Cardiac muscle cell (in vitro differentiated cells and primary cell): ENCODE data around the gene RGL4. TPM values are rescaled to one million over a fixed set of nuclear protein-coding genes. Genes with fewer than 3 reads are reported as not detected.

Experiments used
- DNase-seq, 2 donors: peaks; one replicate each; pipeline versions ENCODE4 v3.0.0 to v3.0.0-alpha.2; 2010 to 2017; ENCODE audit warnings: low read depth in 1 of 2, low spot score in 1 of 2
- H3K27ac ChIP-seq: fragments of 200-600 bp; sonication (generic); 2 replicates; pipeline ENCODE4 v1.5.1; 2016
- H3K27me3 ChIP-seq: fragments of 200-600 bp; sonication (generic); 2 replicates; pipeline ENCODE4 v1.6.0; 2016; ENCODE audit warnings: control low read depth
- H3K36me3 ChIP-seq: fragments of 200-600 bp; sonication (generic); 2 replicates; pipeline ENCODE4 v1.5.1; 2016; ENCODE audit warnings: control low read depth
- H3K4me1 ChIP-seq: fragments of 200-600 bp; sonication (generic); 2 replicates; pipeline ENCODE4 v1.8.1; 2017; ENCODE audit warnings: low read depth, mild to moderate bottlenecking, mixed run types
- H3K4me3 ChIP-seq: fragments of 200-600 bp; sonication (generic); 2 replicates; pipeline ENCODE4 v1.5.1; 2016; ENCODE audit warnings: mild to moderate bottlenecking
- H3K9me3 ChIP-seq: fragments of 200-600 bp; sonication (generic); 2 replicates; pipeline ENCODE4 v1.5.1; 2017; ENCODE audit warnings: low read depth, mild to moderate bottlenecking, control low read depth
- polyA plus RNA-seq: library from polyadenylated mRNA; unstranded; fragments of >200 nt; fragmentation: Nextera tagmentation; extraction: Ambion mirVana; gene quantifications from 2 replicates; pipeline ENCODE4 v1.2.1, GENCODE V29; 2016
- total RNA-seq: library from RNA; depleted of rRNA; stranded (reverse); fragments of >200 nt; gene quantifications from 2 replicates; pipeline ENCODE4 v1.2.3, GENCODE V29; 2016
- TF ChIP-seq, protein P1 (sequence below): IDR thresholded peaks from 2 replicates; pipeline ENCODE4 v1.5.1; 2012; ENCODE audit warnings: low read depth, mild to moderate bottlenecking, low read length

RGL4 gene
- total and polyA plus RNA-seq, 2 experiments from 2014 or later, result 1.5 TPM; not detected in 1

DNA sequence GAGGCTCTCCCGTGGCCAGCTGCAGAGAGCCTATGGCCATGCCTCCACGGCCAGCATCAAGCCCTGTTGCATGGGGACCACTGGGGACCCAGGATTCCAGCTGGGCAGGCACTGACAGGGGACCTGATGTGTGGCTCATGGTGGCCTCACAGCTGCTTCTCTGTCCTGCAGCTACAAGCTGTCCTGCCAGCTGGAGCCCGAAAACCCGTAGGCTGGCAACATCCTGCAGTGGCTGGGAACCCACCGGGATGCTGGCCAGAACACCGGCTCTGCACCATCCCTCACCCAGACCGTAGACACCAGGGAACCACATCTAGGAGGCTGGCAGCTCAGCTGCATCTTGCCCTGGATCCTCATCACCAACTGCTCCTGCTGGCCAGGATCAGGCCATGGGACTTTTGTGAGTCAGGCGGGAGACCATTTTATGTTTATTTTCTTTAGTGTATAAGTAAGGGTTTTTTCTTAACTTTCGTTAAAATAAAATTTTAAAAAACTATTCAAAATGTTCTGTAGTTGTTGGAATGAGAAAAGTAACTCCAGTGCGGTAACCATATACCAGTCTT is 7.9 kb downstream of the RGL4 start:
- no peaks in the 10 kb centered on the region for H3K9me3 ChIP-seq
- H3K27me3 ChIP-seq, result no peaks in the 10 kb centered on the region
- DNase-seq, result no peak
- no peaks in the 10 kb centered on the region for H3K4me1 ChIP-seq
- no peak overlapping the region for H3K27ac ChIP-seq
- TF ChIP-seq, protein P1, sequence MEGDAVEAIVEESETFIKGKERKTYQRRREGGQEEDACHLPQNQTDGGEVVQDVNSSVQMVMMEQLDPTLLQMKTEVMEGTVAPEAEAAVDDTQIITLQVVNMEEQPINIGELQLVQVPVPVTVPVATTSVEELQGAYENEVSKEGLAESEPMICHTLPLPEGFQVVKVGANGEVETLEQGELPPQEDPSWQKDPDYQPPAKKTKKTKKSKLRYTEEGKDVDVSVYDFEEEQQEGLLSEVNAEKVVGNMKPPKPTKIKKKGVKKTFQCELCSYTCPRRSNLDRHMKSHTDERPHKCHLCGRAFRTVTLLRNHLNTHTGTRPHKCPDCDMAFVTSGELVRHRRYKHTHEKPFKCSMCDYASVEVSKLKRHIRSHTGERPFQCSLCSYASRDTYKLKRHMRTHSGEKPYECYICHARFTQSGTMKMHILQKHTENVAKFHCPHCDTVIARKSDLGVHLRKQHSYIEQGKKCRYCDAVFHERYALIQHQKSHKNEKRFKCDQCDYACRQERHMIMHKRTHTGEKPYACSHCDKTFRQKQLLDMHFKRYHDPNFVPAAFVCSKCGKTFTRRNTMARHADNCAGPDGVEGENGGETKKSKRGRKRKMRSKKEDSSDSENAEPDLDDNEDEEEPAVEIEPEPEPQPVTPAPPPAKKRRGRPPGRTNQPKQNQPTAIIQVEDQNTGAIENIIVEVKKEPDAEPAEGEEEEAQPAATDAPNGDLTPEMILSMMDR, result no peak
- H3K36me3 ChIP-seq, result no peaks in the 10 kb centered on the region
- H3K4me3 ChIP-seq, result no peak overlapping the region

DNA sequence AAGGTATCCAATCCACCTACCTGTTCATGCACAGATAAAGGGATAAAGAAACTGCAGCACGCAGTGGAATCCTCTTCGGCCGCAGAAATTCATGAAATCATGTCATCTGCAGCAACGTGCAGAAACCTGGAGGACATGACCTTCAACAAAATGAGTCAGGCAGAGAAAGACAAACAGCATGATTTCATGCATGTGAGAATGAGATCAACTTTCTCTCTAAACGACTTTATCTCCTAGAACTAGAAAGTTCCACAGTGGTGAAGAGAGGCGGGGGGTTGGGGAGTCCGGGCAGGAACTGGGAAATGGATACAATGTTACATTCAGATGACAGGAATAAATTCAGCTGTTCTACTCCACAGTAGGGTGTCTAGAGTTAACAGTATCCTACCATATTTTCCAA is 9.9 kb downstream of the RGL4 start:
- TF ChIP-seq, protein P1, result no peak
- no peaks in the 10 kb centered on the region for H3K36me3 ChIP-seq
- no peaks in the 10 kb centered on the region for H3K27me3 ChIP-seq
- H3K4me3 ChIP-seq, result no peak overlapping the region
- H3K9me3 ChIP-seq, result no peaks in the 10 kb centered on the region
- peak in 1 of 2 donors; percentile 17 for DNase-seq
- no peak overlapping the region for H3K27ac ChIP-seq
- H3K4me1 ChIP-seq, result no peaks in the 10 kb centered on the region

DNA sequence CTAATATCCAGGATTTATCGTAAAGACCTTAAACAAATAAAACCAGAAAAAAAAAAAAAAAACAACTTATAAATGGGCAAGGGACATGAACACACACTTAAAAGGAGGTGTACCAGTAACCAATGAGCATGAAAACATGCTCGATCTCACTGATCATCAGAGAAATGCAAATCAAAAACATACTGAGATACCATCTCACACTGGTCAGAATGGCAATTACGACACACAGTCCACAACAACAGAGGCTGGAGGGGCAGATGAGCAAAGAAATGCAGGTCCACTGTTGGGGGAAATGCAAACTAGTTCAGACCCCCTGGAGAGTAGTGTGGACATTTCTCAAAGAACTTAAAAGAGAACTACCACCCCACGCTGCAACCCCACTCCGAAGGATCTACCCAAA is 13.2 kb downstream of the RGL4 start:
- no peak overlapping the region for H3K27ac ChIP-seq
- no peak for DNase-seq
- H3K27me3 ChIP-seq, result no peaks in the 10 kb centered on the region
- no peaks in the 10 kb centered on the region for H3K4me1 ChIP-seq
- TF ChIP-seq, protein P1, result no peak
- H3K36me3 ChIP-seq, result peaks cover 21% of the 10 kb centered on the region
- no peak overlapping the region for H3K4me3 ChIP-seq
- no peaks in the 10 kb centered on the region for H3K9me3 ChIP-seq

DNA sequence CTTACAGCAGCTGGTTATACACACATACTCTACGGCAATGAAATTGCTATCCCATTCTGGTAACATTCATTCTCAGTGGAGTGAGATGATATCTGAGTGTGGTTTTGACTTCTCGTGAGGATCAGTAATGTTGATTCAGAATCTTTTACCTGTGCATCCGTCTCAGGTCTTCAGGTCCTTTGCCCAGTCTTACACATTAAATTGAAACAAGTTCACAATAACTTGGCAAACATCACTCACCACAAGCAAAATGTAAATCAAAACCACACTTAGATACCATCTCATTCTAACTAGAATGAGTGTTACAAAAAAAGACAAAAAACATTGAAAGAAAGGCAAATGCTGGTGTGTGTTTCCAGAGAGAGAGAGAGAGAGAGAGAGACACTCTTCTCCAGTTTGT is 14.0 kb downstream of the RGL4 start:
- DNase-seq, result no peak
- TF ChIP-seq, protein P1, result no peak
- peaks cover 24% of the 10 kb centered on the region for H3K36me3 ChIP-seq
- H3K27me3 ChIP-seq, result no peaks in the 10 kb centered on the region
- no peaks in the 10 kb centered on the region for H3K9me3 ChIP-seq
- H3K27ac ChIP-seq, result no peak overlapping the region
- no peaks in the 10 kb centered on the region for H3K4me1 ChIP-seq
- no peak overlapping the region for H3K4me3 ChIP-seq

DNA sequence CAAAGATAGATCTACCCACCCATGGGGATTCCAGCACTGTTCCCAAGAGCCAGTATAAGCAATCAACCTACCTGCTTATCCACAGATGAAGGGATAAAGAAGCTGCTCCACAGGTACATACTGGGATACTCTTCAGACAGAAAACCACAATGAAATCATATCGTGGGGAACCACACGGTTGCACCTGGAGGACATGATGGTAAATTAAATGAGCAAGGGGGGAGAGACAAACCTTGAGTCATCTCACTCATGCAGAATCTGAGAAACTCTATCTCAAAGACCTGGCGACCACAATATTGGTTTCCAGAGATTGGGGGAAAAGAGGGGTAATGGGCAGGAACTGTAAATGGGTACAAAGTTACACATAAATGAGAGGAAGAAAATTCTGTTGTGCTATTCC is 14.5 kb downstream of the RGL4 start:
- no peak overlapping the region for H3K4me3 ChIP-seq
- H3K27ac ChIP-seq, result no peak overlapping the region
- TF ChIP-seq, protein P1, result no peak
- DNase-seq, result no peak
- H3K27me3 ChIP-seq, result no peaks in the 10 kb centered on the region
- peaks cover 24% of the 10 kb centered on the region for H3K36me3 ChIP-seq
- no peaks in the 10 kb centered on the region for H3K4me1 ChIP-seq
- H3K9me3 ChIP-seq, result no peaks in the 10 kb centered on the region
